Progenitor cell of endocrine pancreas (in vitro differentiated cells): ENCODE results near the gene SFTPD. TPM values are rescaled to one million over a fixed set of nuclear protein-coding genes. Genes with fewer than 3 reads are reported as not detected.

ENCODE experiments used
- DNase-seq: peaks from one replicate; pipeline ENCODE4 v3.0.0; 2021; ENCODE audit warnings: low spot score; ENCODE audit not compliant: unreplicated experiment
- H3K27ac Mint-ChIP-seq: 2 replicates; pipeline ENCODE4 v1.8.0; 2021; ENCODE audit warnings: mild to moderate bottlenecking, moderate library complexity, mixed read lengths
- H3K27me3 Mint-ChIP-seq: 2 replicates; pipeline ENCODE4 v1.8.0; 2021; ENCODE audit warnings: mixed read lengths
- H3K36me3 Mint-ChIP-seq: 2 replicates; pipeline ENCODE4 v1.8.0; 2022; ENCODE audit warnings: mixed read lengths; ENCODE audit not compliant: insufficient read depth
- H3K4me1 Mint-ChIP-seq: 2 replicates; pipeline ENCODE4 v1.8.0; 2021; ENCODE audit warnings: low read depth, mixed read lengths
- H3K4me3 Mint-ChIP-seq: 2 replicates; pipeline ENCODE4 v1.8.0; 2021; ENCODE audit warnings: low read depth, mild to moderate bottlenecking, moderate library complexity, mixed read lengths
- H3K9me3 Mint-ChIP-seq: 2 replicates; pipeline ENCODE4 v1.8.0; 2021; ENCODE audit warnings: low read depth, mixed read lengths
- total RNA-seq: library from RNA; stranded (reverse); gene quantifications from 2 replicates; pipeline ENCODE4 v1.2.1, GENCODE V29; 2021
- TF ChIP-seq, protein P1 (sequence below): fragments of 200-600 bp; sonication (generic); IDR thresholded peaks from one replicate; pipeline ENCODE4 v1.5.0; 2021; ENCODE audit warnings: antibody characterized with exemption, mild to moderate bottlenecking; ENCODE audit not compliant: unreplicated experiment

SFTPD gene
- total RNA-seq, 1 donor from 2014 or later: 0.29 TPM

DNA sequence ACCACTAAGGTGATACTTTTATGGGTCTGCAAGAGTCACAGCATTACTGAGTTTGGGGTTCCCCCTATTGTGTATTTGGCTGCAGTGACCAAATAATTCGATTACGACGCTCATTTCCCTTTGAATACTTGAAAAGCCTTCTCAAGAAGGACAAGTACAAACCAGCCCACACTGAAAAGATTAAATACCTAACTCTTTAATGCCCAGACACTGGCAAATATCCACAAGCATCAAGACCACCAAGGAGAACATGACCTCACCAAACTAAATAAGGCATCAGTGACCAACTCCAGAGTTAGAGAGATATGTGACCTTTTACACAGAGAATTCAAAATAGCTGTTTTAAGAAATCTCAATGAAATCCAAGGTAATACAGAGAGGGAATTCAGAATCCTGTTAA lies 31.8 kb upstream of the SFTPD start:
- H3K27me3 Mint-ChIP-seq: peaks cover 57% of the 10 kb centered on the region
- TF ChIP-seq, protein P1, sequence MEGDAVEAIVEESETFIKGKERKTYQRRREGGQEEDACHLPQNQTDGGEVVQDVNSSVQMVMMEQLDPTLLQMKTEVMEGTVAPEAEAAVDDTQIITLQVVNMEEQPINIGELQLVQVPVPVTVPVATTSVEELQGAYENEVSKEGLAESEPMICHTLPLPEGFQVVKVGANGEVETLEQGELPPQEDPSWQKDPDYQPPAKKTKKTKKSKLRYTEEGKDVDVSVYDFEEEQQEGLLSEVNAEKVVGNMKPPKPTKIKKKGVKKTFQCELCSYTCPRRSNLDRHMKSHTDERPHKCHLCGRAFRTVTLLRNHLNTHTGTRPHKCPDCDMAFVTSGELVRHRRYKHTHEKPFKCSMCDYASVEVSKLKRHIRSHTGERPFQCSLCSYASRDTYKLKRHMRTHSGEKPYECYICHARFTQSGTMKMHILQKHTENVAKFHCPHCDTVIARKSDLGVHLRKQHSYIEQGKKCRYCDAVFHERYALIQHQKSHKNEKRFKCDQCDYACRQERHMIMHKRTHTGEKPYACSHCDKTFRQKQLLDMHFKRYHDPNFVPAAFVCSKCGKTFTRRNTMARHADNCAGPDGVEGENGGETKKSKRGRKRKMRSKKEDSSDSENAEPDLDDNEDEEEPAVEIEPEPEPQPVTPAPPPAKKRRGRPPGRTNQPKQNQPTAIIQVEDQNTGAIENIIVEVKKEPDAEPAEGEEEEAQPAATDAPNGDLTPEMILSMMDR: no peak
- peaks cover 4% of the 10 kb centered on the region for H3K9me3 Mint-ChIP-seq
- no peak for DNase-seq
- H3K27ac Mint-ChIP-seq: no peak overlapping the region
- H3K4me3 Mint-ChIP-seq: peak overlapping the region; percentile 78
- peaks cover 1% of the 10 kb centered on the region for H3K36me3 Mint-ChIP-seq
- no peaks in the 10 kb centered on the region for H3K4me1 Mint-ChIP-seq

DNA sequence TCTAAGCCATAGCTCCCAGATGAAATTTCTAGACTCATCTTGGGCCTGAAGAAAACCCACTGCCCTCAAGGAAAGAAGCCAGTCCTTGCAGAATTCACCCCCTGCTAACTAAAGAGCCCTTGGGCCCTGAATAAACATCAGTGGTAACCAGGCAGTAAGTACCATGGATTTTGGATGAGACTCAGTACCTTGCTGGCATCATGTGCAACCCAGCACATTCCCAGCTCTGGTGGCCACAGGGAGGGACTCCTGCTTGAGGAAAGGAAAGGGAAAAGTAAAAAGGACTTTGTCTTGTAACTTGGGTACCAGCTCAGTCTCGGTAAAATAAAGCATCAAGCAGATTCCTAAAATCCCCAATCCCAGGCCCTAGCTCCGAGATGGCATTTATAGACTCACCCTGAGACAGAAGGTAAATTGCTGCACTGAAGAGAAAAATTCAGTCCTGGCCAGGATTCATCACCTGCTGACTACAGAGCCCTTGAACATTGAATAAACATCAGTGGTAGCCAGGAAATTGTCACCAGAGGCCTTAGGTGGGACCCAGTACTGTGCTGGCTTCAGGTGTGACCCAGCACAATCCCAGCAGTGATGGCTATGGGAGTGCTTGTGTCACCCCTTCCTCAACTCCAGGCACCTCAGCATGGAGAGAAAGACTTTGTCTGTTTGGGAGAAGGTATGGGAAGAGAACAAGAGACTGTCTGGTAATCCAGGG lies 31.2 kb upstream of the SFTPD start:
- Mint-ChIP-seq H3K9me3 (peaks cover 10% of the 10 kb centered on the region), H3K4me1 (no peaks in the 10 kb centered on the region), H3K27ac (no peak overlapping the region), H3K36me3 (peaks cover 1% of the 10 kb centered on the region), H3K27me3 (peaks cover 52% of the 10 kb centered on the region), H3K4me3 (peak overlapping the region; percentile 78)
- DNase-seq: no peak
- TF ChIP-seq, protein P1: no peak

DNA sequence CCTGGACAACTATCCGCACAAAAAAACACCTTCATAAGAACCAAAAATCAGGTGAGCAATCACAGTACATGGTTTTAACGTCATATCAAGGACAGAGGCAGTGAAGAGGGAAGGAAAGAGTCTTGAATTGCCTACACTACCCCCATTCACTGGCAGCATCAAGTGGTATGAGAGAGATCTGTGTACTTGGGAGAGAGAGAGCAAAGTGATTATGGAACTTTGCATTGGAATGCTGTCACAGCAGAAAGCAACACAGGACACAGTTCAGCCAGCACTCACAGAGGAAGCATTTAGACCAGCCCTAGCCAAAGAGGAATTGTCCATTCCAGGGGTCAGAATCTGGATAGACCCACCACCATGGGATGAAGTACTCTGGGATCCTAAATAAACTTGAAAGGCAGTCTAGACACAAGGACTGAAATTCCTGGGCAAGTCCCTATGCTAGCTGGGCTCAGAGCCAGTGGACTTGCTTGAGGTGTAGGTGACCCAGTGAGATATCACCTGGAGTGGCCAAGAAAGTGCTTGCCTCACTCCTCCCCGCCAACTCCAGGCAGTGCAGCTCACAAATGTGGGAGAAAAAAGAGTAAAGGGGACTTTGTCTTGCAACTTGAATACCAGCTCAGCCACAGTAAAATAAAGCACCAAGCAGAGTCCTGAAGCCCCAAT lies 30.5 kb upstream of the SFTPD start:
- Mint-ChIP-seq H3K4me1 (no peaks in the 10 kb centered on the region), H3K27me3 (peaks cover 45% of the 10 kb centered on the region), H3K4me3 (no peak overlapping the region), H3K27ac (no peak overlapping the region), H3K36me3 (peaks cover 1% of the 10 kb centered on the region), H3K9me3 (peaks cover 12% of the 10 kb centered on the region)
- TF ChIP-seq, protein P1: no peak
- DNase-seq: no peak

DNA sequence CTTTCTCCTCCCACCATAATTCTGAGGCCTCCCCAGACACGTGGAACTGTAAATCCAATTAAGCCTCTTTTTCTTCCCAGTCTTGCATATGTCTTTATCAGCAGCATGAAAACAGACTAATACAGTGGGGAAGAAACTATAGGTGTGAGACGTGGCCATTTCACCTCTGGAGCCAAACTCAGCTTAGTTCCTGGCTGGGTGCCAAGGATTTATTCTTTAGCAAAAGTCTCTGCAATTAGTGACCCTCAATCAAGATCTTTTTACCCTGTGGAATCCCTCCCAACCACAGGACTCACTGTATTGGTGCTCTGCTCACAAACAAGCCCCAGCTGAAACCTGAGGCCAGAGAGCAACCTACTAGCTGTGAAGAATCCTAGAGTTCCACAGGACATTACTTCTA lies 28.1 kb upstream of the SFTPD start:
- peaks cover 14% of the 10 kb centered on the region for H3K9me3 Mint-ChIP-seq
- TF ChIP-seq, protein P1: no peak

DNA sequence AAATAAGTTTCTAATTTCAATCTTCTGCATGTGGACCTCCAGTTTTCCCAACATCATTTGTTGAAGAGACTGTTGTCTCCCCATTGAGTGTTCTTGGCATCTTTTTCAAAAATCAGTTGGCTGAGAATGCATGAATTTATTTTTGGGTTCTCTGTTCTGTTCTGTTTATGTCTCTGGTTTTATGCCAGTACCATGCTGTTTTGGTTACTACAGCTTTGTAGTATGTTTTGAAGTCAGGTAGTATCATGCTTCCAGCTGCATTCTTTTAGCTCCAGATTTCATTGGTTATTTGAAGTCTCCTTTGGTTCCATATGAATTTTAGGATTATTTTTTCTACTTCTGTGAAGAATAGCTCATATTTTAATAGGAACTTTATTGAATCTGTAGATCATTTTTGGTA lies 21.2 kb upstream of the SFTPD start:
- H3K36me3 Mint-ChIP-seq: peaks cover 2% of the 10 kb centered on the region
- peaks cover 13% of the 10 kb centered on the region for H3K9me3 Mint-ChIP-seq
- no peaks in the 10 kb centered on the region for H3K4me1 Mint-ChIP-seq
- peaks cover 3% of the 10 kb centered on the region for H3K27me3 Mint-ChIP-seq
- TF ChIP-seq, protein P1: no peak
- H3K27ac Mint-ChIP-seq: no peak overlapping the region
- no peak overlapping the region for H3K4me3 Mint-ChIP-seq
- DNase-seq: no peak

More for the DNA sequence above, 28.1 kb upstream of the SFTPD start:
- Mint-ChIP-seq H3K27me3 (peaks cover 28% of the 10 kb centered on the region), H3K4me1 (no peaks in the 10 kb centered on the region), H3K27ac (no peak overlapping the region), H3K36me3 (peaks cover 1% of the 10 kb centered on the region), H3K4me3 (no peak overlapping the region)
- DNase-seq: no peak
